Aortic smooth muscle cell (primary cell): ENCODE results near the gene FH. TPM values are rescaled to one million over a fixed set of nuclear protein-coding genes. Genes with fewer than 3 reads are reported as not detected.

Experiments used
- total RNA-seq: library from RNA; depleted of rRNA; stranded (reverse); fragments of >200 nt; gene quantifications from 2 replicates; pipeline ENCODE4 v1.2.3, GENCODE V29; 2014

FH gene
- total RNA-seq: 87.9 and 99.9 TPM in 2 replicates

DNA sequence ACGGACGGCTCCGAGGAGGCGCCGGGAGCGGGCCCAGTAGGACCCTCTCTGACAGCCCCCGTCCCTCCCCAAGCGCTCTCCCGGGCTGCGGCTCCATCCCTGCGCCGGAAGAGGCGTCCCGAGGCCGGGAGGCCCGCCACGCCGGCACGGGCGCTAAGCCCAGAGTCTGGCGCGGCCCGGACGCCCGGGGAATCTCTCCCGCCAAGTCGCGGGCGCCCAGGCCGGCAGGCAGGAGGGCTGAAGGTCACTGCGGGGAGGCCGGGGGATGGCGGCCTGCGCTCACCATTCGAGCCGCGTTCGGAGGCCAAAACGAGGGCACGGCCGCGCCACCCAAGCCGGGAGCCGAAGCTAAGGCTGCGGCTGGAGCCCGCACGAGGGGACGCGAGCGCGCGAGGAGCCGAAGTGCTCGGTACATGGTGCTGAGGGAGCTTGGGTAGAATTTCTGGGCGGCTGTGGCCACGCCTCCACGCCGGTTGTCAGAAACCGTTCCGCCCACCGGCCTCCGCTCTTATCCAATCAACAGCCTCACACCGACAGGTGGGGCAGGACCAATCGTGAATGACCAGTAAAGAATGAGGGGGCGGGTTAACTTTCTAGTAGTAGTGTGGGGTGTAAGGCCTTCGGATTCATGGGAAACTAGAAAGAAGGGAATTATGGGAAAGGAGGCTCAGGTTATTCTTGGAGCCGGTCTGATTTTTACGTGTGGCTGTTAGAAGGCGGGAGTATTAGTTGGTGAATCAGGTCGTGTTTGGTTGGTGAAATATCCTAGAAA, at the start of gene FH:
Gene FH, minus strand, starts transcription at position 448 of the 772 bp plus-strand sequence. Its CDS starts 33 bp downstream, at position 415.

DNA sequence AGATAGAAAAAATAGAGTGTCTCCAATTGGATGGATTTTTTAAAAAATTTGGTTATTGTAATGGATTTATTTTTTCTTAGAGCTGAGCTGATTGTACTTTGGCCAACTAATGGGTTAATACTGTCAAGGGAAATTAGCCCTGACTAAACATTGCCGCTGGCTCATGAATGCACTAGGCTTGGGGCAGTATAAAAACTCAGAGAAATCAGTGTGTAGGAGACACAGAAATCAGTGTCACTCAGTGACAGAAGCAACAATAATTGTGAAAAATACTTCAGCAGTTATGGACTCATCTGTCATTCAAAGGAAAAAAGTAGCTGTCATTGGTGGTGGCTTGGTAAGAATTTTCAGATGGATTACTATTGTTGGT, 12.6 kb upstream of the FH start, which contains the start of gene KMO:
Gene KMO, plus strand, starts transcription at position 217 of the 370 bp plus-strand sequence. Its CDS starts 67 bp downstream, at position 284.

Other genes with a start within 250 kb of the FH start
- gene RGS7, start 162.6 kb downstream of the FH start, total RNA-seq: 0.40 and 0.81 TPM in 2 replicates
- 0.06 and 0.53 TPM in 2 replicates for gene KMO, start 12.6 kb upstream of the FH start, total RNA-seq
- gene CHML, start 120.6 kb upstream of the FH start, total RNA-seq: 6.9 and 7.7 TPM in 2 replicates
- 9.2 and 11.1 TPM in 2 replicates for gene OPN3, start 120.6 kb upstream of the FH start, total RNA-seq
- not detected in 2 replicates for gene WDR64, start 132.5 kb upstream of the FH start, total RNA-seq